Stomach (tissue), 4 donors: ENCODE data around the gene IQCB1.

Experiments
- POLR2A ChIP-seq, 4 donors: fragments of 450-650 bp; IDR thresholded peaks; one replicate each; pipeline ENCODE4 v1.6.1; 2016; ENCODE audit warnings: antibody characterized with exemption in 4 of 4, control low read depth in 2 of 4, mild to moderate bottlenecking in 1 of 4, moderate library complexity in 1 of 4
- POLR2AphosphoS5 ChIP-seq, 3 donors: sonication (generic); formaldehyde crosslinking; IDR thresholded peaks; one replicate each; pipeline ENCODE4 v1.6.1; 2016; ENCODE audit warnings: antibody characterized with exemption in 3 of 3

- no peak for TF ChIP-seq POLR2AphosphoS5 (IDR thresholded peaks at IDR 0.05)
- no peak for TF ChIP-seq POLR2A (IDR thresholded peaks at IDR 0.05)
Measured at GRCh38 chr3:121737644-121738043, 97.2 kb downstream of the IQCB1 start.
